ENCODE results near the gene KCNJ9.

Gene KCNJ9

DNA sequence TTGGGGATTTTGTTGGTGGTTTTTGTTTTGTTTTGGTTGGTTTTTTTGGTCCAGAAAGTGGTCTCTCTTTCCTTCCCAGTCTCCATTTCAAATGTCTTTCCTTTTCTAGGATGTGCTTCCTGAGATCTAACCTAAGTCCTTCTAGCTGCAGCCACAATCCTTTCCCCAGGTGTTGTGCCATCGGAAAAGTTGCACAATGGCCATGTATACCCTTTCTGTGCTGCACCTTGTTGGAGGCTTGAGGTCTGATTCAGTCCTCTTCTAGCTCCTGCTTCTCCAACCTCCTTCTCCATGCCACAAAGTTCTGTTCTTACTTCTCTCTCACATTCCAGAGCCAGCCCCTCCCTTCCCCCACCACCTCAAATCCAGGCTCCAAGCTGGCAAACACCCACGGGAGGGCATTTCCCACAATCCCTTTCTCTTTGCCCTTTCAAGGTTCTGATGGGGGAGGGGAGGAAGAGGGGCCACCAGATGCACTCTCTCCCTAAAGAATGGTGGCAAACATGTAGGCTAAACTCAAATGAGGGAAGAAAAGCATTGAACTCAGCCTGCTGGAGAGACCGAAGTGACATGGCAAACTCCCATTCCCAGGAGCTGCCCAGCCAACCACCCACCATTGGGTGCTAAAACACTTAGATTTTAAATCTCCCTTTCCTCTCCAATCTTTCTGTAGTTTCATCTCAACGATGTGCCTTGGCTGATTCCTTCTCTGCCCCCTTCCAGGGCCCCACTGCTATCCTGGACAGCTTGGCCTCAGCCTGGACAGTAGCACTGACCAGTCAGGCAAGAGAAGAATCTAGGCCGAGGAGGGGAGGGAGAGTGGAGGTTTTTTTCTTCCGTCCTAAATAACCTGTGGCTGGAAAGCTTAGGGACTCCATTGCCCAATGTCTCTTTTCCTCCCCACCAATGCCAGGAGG, 14.3 kb upstream of the KCNJ9 start:
- DNase-seq = no peak

DNA sequence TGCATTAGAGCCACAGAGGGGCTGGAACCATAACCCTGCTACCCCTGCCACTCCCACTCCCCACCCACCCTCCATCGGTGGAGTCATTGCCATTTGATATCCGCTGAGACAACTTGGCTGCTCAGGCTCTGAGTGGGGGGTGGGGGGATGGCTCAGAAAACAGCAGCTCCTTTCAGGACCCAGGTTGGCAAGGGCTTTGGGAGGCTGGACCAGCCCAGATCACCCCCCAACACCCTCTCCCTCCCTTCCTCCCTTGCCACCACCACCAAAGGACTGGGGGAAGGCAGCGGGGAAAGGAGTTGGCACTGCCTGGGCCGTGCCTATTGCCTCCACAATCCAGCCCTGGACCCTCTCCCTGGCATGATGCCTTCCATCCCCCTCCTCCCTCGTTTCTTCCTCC, 13.1 kb upstream of the KCNJ9 start:
- DNase-seq = no peak

DNA sequence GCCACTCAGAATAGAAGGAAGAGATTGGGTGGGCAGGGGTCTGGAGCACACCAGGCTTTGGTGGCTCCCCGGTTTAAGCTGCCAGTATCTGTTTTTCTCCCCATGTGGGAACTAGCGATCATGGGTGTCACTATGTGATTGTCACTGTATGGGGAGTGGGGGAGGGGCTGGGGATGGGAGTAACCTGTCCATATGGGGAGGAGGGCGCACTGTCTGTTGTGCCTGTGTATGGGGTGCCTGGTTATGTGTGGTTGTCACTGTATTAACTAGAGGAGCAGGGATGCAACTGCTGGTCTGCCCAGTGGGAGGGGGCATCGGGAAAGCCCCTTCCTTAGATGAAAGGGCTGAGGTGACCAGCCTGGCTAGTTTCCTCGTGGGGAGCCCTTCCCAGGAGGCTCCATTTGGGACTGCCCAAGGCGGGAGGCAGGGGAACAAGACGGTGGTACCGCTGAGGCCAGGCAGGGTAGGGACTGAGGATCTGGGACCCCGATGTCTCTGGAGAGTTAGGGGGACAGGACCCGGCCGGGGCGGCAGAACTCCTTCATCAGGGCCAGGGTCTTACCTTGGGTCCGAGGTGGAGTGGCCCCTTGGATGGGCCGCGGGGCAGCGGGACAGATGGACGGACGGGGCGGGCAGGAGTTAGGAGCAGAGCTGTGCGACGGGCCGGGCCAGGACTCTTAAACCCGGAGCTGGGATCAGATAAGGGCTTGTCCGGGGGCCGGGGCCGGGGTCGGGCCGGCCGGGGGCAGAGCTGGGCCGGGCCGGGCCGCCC, 11.7 kb upstream of the KCNJ9 start, which contains the start of gene KCNJ10:
Gene KCNJ10, minus strand, starts transcription at position 701 of the 772 bp plus-strand sequence. CDS start 27,628 bp downstream, outside the sequence.
- no peak for DNase-seq

DNA sequence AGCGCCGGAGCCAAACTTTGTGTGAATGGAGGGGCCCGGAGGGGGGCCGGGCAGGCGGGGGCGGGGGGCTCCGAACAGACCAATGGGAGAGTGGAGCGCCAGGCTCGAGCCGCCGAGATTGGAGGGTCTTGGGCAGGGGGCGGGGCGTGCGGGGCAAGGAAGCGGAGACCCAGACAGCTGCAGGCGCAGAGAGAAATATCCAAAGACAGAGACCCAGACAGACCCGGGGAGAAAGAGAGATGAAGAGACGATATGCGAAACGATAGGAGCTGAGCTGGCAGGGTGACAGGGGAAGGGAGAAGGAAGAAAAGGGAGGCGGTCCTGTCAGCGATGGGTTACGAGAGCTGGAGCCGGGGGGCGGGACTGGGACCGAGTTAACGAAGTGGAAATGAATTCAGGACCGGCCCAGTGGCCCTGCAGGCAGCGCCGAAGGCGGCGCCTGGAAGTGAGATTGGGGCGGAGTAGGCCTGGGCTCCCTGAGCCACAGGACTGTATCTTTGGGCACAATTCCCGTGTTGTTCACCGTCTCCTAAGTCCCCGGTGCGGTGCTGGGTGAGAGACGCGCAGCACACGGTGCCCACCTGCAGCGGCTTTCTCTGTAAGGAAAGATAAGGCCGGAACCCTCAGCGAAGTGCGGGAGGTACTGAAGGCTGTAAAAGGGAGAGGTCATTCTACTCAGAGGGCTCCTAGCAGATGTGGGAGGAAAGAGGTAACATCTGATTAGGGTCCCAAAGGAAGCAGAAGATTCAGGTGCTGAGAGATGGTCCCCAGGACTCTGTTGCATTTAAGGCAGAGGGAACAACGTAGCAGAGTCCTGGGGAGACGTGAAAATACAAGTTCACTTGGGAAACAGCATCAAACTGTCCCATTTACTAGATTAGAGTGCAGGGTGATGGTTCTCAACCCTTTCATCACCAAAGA, 10.8 kb upstream of the KCNJ9 start:
- DNase-seq = peak; percentile 71

DNA sequence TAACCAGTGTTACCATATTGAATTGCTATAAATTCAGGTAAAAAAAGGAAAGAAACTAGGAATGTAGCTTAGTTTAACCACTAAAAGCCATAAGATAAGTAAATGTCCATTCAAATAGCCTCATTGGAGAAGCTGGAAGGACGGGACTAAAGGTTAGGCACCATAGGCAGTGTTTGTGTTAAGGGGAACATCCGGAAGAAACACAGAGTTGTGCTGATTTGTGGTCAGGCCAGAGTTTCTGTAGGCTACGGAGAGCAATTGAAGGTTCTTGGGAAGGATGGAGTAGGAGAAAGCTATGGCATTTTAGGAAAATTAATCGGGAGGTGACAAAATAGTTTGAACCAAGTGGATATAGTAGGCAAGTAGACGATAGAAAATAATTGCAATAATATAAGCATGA, 10.0 kb upstream of the KCNJ9 start:
- DNase-seq = no peak

DNA sequence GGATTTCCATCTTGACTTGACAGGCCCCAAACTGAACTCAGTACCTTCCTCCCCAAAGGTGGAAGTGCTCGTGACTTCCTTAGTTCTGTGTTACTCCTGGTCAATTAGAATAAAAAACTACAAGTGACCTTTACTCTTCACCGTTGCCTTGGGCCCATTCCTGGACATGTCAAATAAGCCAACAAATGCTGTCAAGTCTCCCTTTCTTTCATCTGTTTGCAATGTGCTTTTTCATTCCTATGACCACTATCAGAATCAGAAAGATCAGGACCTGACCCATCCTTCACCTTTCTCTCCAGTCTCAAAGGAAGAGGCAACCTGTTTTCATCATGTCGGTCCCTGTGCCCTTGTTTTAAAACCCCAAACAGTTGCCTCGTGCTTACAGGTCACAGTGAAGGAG, 6.5 kb upstream of the KCNJ9 start:
- DNase-seq = no peak

DNA sequence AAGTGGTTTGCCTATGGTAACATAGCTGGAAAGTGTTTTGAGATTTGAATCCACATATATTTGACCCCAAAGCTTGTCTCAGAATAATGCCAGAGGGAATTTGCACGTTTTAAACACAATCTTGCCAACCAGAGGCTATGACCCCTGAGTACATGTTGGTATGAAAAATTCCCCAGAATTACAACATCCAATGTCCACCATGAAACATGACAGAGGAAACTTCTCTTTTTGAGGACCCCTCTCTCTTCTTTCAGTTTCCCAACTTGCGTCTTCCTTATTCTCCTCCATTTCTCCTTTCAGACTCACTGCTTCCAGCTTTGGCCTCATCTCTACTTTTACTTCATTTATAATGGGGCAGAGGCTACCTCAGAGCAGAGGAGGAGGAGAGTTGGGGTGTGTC, 5.5 kb upstream of the KCNJ9 start:
- no peak for DNase-seq

DNA sequence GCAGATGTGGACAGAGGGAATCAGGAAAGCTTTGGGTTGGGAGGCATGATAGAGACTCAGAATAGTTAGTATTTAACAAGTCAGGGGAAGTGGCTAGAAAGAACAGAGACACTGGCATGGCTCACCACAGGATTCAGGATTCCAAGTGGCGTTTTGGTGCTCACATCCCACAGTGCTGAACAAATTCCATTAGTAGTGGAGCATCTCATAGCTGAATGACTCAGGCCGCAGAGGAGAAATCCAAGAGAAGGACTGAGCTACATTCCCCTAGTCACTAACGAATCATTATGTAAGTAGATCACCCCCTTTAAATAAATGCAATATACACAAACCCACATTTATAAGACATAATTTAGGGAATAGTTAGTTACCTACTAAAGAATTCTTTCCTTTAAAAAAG, 5.0 kb upstream of the KCNJ9 start:
- no peak for DNase-seq

DNA sequence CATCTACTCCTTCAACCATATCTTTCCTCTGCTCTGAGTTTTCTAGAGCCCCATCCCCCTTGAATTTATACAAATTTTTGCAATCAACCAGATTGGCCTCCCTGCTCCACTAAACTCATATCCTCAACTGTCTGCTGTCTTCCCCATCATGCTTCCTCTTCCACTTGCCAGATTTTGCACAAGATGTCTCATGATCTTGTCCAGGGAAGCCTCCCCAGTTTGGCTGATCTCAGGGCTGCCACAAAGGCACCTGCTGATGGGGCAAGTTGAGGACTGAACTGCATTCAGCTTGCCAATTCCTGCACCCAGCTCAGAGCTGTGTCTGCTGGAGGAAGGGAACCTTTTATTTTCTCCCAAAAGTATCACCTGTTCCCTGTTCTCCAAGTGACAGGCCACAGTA, 3.9 kb upstream of the KCNJ9 start:
- no peak for DNase-seq

DNA sequence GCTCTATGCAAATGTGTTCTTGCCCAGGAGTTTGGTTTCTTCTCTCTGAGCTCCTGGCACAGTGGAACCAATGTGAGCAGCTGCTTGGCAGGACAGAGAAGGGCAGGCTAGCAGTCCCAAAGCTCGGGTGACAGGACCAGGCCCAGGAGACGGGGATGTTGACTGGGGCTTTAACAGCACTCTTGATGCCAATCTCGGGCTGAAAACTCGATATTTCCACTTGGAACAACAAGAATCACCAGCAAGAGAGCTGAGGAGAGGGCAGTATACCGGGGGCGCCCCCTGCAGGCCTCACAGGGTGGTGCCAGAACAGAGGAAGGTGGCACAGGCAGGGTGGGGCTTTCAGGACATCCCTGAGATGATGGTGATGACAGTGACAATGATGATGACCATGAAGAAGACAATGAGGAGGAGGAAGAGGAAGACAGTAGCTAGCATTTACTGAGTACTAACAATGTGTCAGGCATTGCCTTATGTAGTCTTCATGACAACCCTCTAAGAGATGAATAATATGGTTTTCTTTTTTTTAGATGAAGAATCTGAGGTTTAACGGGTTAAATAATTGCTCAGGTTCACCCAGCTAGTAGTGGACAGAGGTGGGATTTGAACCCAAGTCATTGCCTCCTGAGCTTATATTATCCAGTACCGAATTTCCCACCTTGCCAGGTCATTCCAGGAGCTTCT, 2.7 kb upstream of the KCNJ9 start:
- DNase-seq = peak; percentile 17

DNA sequence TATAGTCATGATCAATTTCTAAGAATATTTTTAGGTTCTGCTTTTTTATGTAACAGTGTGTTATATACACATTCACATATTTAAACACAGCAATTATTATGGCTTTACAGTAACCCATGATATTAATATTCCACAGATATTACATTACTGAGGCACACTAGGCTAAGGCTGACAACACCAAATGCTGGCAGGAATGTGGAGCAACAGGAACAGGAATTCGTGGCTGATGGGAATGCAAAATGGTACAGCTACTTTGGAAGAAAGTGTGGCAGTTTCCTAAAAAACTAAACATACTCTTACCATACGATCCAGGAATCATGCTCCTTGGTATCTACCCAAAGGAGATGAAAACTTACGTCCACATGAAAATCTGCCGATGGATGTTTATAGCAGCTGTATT, 1.9 kb upstream of the KCNJ9 start:
- DNase-seq = no peak

DNA sequence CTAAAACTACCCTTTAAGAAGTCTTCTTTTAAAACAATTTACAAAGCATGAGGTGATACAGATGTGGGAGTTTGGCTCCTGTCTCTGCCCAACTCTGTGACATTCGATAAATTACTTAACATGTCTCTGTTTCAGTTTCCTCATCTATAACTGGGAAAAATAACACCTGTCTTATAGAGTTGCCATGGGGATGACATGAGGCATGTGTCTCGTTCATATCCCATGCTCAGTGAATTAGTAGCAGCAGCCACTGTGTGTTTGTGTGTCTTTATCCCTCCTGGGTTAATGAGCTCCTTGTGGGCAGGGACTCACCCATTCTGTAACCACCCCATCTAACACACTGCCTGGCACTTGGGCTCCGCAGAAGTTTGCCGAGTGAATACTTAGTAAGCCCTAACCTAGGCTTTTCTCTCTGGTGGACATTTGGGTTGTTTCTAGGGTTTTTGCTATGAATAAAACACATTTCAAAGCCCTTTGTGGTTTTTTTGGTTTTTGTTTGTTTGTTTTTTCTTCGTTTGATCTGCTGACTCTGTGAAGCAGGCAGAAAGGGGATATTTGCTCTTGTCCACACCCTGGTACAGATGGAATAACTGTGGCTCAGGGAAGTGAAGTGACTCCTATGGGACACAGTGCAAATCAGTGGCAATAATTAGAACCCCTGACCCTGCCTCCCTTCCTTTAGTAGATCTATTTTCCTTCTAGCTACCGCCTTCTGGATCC, 797 bp upstream of the KCNJ9 start:
- no peak for DNase-seq

DNA sequence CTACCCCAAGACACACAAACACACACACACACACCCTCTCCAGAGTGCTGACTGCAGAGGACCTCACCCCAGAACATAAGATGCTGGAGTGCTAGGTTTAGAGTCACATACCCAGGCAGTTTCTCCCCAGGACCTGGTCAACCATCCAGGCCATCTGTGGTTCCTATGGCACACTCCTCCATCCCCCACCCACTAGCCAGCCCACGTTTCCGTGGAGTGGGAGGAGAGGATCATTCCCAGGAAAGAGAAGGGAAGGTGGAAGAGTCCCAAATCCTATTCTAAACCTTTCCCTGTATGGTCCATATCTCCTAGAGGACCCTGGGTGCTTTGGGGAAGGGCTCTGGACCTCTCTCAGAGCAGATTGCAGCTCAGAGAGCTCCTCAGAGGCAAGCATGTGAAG, 1.1 kb downstream of the KCNJ9 start:
- no peak for DNase-seq

DNA sequence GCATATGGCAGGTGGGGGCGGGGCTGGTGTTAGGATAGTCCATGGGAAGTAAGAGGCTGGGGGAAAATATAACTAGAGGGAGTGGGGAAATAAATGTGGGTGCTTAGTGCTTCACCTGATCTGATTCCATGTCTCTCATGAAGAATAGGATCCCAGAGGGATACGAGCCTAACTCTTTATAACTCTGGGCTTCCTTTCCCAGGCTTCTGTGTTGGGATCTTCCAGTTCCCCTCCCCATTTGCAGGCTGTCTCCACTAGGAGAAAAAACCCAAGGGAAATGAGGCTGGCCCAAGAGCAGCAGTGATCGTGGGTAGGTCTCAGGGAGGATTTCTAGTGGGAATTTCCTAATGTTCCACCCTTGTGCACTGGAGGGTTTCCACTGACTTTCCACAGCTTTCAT, 1.6 kb downstream of the KCNJ9 start:
- DNase-seq = no peak

DNA sequence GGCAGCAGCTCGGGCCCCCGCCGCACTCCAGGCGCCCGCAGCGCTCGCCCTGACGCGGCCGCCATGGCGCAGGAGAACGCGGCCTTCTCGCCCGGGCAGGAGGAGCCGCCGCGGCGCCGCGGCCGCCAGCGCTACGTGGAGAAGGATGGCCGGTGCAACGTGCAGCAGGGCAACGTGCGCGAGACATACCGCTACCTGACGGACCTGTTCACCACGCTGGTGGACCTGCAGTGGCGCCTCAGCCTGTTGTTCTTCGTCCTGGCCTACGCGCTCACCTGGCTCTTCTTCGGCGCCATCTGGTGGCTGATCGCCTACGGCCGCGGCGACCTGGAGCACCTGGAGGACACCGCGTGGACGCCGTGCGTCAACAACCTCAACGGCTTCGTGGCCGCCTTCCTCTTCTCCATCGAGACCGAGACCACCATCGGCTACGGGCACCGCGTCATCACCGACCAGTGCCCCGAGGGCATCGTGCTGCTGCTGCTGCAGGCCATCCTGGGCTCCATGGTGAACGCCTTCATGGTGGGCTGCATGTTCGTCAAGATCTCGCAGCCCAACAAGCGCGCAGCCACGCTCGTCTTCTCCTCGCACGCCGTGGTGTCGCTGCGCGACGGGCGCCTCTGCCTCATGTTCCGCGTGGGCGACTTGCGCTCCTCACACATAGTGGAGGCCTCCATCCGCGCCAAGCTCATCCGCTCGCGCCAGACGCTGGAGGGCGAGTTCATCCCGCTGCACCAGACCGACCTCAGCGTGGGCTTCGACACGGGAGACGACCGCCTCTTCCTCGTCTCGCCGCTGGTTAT, 2.8 kb downstream of the KCNJ9 start:
- DNase-seq = peak; percentile 88

DNA sequence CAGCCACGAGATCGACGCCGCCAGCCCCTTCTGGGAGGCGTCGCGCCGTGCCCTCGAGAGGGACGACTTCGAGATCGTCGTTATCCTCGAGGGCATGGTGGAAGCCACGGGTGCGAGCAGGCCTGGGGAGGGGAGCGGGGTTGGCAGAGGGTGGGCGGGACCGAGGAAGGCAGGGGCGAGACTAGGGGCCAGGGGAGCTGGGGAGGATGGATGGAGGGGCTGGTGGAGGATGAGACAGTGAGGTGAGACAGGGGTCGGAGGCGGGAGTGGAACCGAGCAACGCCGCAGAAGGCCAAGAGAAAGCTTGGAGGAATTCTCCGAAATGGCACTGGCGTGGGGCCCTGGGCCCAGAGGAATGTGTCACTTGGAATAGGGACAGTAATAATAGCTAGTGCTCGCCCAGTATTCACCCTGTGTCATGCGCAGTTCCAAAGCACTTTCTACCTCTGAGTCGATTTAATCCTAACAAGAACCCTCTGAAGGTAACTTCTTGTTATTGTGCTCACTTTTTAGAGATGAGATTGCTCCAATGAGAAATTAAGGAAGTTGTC, 3.5 kb downstream of the KCNJ9 start:
- DNase-seq = no peak

DNA sequence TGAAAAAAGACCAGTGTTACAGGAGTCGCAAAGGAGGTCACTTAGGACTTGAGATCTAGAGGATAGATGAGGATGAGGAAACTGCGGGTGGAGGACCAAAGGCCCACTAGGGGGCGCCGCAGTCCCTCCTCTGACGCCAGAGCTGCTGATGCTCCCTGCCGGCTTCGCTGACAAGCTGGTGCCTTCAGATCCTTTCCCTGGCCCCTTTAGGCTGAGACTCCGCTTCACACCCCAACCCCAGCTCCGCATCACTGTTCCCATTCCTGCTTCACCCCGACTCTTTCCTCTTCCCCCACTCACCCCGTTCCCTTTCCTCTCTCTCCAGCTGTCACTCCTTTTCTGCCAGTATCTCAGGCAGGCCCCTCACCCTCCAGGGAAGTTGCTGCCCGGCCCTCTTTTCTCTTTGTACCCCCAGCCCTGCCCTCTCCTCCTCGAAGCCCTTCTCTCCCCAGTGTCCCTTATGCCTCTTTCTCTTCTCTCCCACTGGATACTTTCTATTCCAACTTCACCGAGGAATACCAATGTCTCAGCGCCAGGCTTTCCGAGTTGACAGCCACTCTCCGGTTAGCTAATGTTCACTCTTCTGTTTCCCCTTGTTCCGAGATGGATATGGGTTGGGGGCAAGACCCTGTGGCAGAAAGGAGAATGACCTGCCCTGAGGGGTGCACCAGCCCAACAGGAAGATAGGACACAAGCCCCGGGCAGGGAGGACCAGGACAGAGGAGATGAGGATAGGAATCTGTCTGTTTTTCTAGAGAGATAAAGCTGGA, 4.5 kb downstream of the KCNJ9 start:
- DNase-seq = peak; percentile 68

DNA sequence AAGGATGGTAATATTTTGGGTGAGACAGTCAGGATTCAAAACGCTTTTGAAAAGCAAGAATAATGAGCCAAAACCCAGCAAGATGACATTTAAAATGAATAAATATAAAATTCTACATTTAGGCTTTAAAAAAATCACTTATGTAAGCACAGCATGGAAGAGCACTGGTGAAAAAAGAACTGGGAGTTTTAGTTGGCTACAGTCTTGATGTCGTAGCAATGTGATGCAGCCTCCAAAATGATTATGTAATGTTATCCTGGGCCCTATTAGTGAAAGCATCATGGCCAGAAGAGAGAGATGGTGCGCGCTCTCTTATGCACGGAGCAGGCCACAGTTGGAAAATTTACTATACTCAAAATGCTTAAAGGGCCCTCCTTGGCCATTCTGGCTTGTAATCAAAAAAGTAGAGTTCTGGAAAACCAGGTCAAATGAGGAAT, 5.1 kb downstream of the KCNJ9 start:
- no peak for DNase-seq

DNA sequence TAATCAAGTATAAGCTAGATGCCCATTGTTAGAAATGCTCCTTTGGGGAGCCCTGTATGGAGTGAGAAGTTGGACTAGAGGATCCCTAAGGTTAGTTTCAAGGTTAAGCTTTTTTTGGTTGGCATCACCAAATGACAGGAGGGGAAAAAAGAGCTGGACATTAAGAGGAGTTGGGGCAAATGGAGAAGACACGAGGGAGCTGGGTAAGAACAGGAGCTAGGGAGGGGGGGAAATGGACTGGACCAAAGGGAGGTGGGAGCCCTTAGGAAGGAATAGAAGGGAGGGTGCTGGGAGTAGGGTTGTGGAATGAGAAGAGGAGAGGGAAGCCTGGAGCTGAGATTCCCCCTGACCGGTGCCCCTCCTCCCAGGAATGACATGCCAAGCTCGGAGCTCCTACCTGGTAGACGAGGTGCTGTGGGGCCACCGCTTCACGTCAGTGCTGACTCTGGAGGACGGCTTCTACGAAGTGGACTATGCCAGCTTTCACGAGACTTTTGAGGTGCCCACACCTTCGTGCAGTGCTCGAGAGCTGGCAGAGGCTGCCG, 5.9 kb downstream of the KCNJ9 start:
- DNase-seq = no peak

All from NCI-H1105 treated with DMSO at 0.1 percent for 48 hours (cell line).